GM23338 (cell line): ENCODE measurements around the gene GRID2IP. TPM values are rescaled to one million over a fixed set of nuclear protein-coding genes. Genes with fewer than 3 reads are reported as not detected.

Experiments used
- ATAC-seq: fragments of 200-7000 bp; cut with Tn5 transposase; 3 replicates; pipeline ENCODE4 v1.9.1; 2020
- DNase-seq: peaks from one replicate; pipeline ENCODE4 v3.0.0-alpha.2; 2015; ENCODE audit warnings: low spot score
- H2AFZ ChIP-seq: fragments of 200-600 bp; sonication (generic); 2 replicates; pipeline ENCODE4 v1.8.0; 2016; ENCODE audit warnings: antibody characterized with exemption, mild to moderate bottlenecking, moderate library complexity
- H3F3A ChIP-seq: fragments of 200-600 bp; sonication (generic); replicated peaks from 2 replicates; pipeline ENCODE4 v1.8.0; 2017; ENCODE audit warnings: antibody characterized with exemption, mixed run types, low read depth
- H3K27ac ChIP-seq: fragments of 200-600 bp; sonication (generic); 2 replicates; pipeline ENCODE4 v1.6.1; 2016; ENCODE audit warnings: low read depth
- H3K27me3 ChIP-seq: fragments of 200-600 bp; sonication (generic); 2 replicates; pipeline ENCODE4 v1.8.0; 2016; ENCODE audit warnings: mild to moderate bottlenecking, mixed run types, moderate library complexity; ENCODE audit not compliant: insufficient read depth
- H3K36me3 ChIP-seq: fragments of 200-600 bp; sonication (generic); 2 replicates; pipeline ENCODE4 v1.8.0; 2016; ENCODE audit warnings: mild to moderate bottlenecking; ENCODE audit not compliant: insufficient read depth
- H3K4me1 ChIP-seq: fragments of 200-600 bp; sonication (generic); 2 replicates; pipeline ENCODE4 v1.8.0; 2016; ENCODE audit warnings: mild to moderate bottlenecking, moderate library complexity; ENCODE audit not compliant: insufficient read depth
- H3K4me2 ChIP-seq: fragments of 200-600 bp; sonication (generic); 2 replicates; pipeline ENCODE4 v1.7.1; 2017; ENCODE audit warnings: mixed run types
- H3K4me3 ChIP-seq: fragments of 200-600 bp; sonication (generic); 2 replicates; pipeline ENCODE4 v1.6.1; 2016; ENCODE audit warnings: mixed run types
- H3K79me2 ChIP-seq: fragments of 200-600 bp; sonication (generic); replicated peaks from 2 replicates; pipeline ENCODE4 v1.8.0; 2017; ENCODE audit warnings: mild to moderate bottlenecking; ENCODE audit not compliant: insufficient read depth
- H3K9me2 ChIP-seq: fragments of 200-600 bp; sonication (generic); 2 replicates; pipeline ENCODE4 v1.8.0; 2017; ENCODE audit not compliant: insufficient read depth
- H4K20me1 ChIP-seq: fragments of 200-600 bp; sonication (generic); replicated peaks from 2 replicates; pipeline ENCODE4 v1.8.0; 2017; ENCODE audit warnings: mild to moderate bottlenecking; ENCODE audit not compliant: insufficient read depth
- H3K27ac Mint-ChIP-seq: 2 replicates; pipeline ENCODE4 v1.8.0; 2020; ENCODE audit warnings: inconsistent platforms, mild to moderate bottlenecking, moderate library complexity, mixed read lengths
- H3K27me3 Mint-ChIP-seq: 3 replicates; pipeline ENCODE4 v1.8.0; 2022; ENCODE audit warnings: low read depth, mild to moderate bottlenecking, moderate library complexity, mixed read lengths, inconsistent platforms; ENCODE audit not compliant: insufficient read depth, poor library complexity
- H3K36me3 Mint-ChIP-seq: 3 replicates; pipeline ENCODE4 v1.8.0; 2021; ENCODE audit warnings: low read depth, mild to moderate bottlenecking, inconsistent platforms, moderate library complexity, mixed read lengths
- H3K4me1 Mint-ChIP-seq: 3 replicates; pipeline ENCODE4 v1.8.0; 2020; ENCODE audit warnings: mild to moderate bottlenecking, inconsistent platforms, mixed read lengths
- H3K4me3 Mint-ChIP-seq: 3 replicates; pipeline ENCODE4 v1.8.0; 2021; ENCODE audit warnings: moderate library complexity, mild to moderate bottlenecking, inconsistent platforms, mixed read lengths
- H3K9me3 Mint-ChIP-seq: 3 replicates; pipeline ENCODE4 v1.8.0; 2020; ENCODE audit warnings: moderate library complexity, mild to moderate bottlenecking, inconsistent platforms, mixed read lengths
- CREB1 ChIP-seq: fragments of 250-450 bp; sonication (Bioruptor Pico); IDR thresholded peaks from 2 replicates; pipeline ENCODE4 v1.5.0; 2020; ENCODE audit warnings: low read depth, mild to moderate bottlenecking, moderate library complexity
- CTCF ChIP-seq, 2 experiments: fragments of 200-600 bp in 1 of 2; sonication (generic) in 1 of 2; conservative IDR thresholded peaks; 2 replicates each; pipeline versions ENCODE4 v1.5.1 to v1.6.1; 2016 to 2017; ENCODE audit warnings: antibody characterized with exemption in 2 of 2, low read depth in 2 of 2, mild to moderate bottlenecking in 2 of 2, moderate library complexity in 1 of 2
- ETS1 ChIP-seq: IDR thresholded peaks from 2 replicates; pipeline ENCODE4 v1.6.1; 2016; ENCODE audit warnings: antibody characterized with exemption
- EZH2 ChIP-seq: fragments of 200-600 bp; sonication (generic); IDR thresholded peaks from one replicate; pipeline ENCODE4 v1.8.0; 2017; ENCODE audit warnings: antibody characterized with exemption, mild to moderate bottlenecking, low read depth; ENCODE audit not compliant: unreplicated experiment
- EZH2phosphoT487 ChIP-seq: fragments of 200-600 bp; sonication (generic); IDR thresholded peaks from one replicate; pipeline ENCODE4 v1.8.1; 2018; ENCODE audit warnings: antibody characterized with exemption; ENCODE audit not compliant: unreplicated experiment
- JUNB ChIP-seq: IDR thresholded peaks from one replicate; pipeline ENCODE4 v1.6.1; 2016; ENCODE audit warnings: antibody characterized with exemption; ENCODE audit not compliant: unreplicated experiment
- NANOG ChIP-seq: IDR thresholded peaks from 2 replicates; pipeline ENCODE4 v1.6.1; 2016; ENCODE audit warnings: antibody characterized with exemption, borderline replicate concordance
- POLR2AphosphoS5 ChIP-seq: IDR thresholded peaks from 2 replicates; pipeline ENCODE4 v1.6.1; 2016; ENCODE audit warnings: antibody characterized with exemption, low read depth
- REST ChIP-seq: IDR thresholded peaks from one replicate; pipeline ENCODE4 v1.6.1; 2018; ENCODE audit warnings: antibody characterized with exemption; ENCODE audit not compliant: unreplicated experiment
- STAT1 ChIP-seq: IDR thresholded peaks from one replicate; pipeline ENCODE4 v1.6.1; 2016; ENCODE audit warnings: antibody characterized with exemption; ENCODE audit not compliant: unreplicated experiment
- ZNF331 ChIP-seq: fragments of 250-450 bp; sonication (Bioruptor Pico); IDR thresholded peaks from 2 replicates; pipeline ENCODE4 v1.5.0; 2020; ENCODE audit warnings: low read depth, mild to moderate bottlenecking, moderate library complexity
- polyA plus RNA-seq: library from polyadenylated mRNA; unstranded; fragments of >200 nt; fragmentation: Nextera tagmentation; extraction: Ambion mirVana; gene quantifications from 2 replicates; pipeline ENCODE4 v1.2.1, GENCODE V29; 2016
- total RNA-seq: library from RNA; depleted of rRNA; stranded (reverse); fragments of >200 nt; shearing (Covaris generic); gene quantifications from 2 replicates; pipeline ENCODE4 v1.2.3, GENCODE V29; 2014

The GRID2IP gene
- total and polyA plus RNA-seq, 2 experiments from 2014 or later = 0.73 to 1.5 TPM

- Histone ChIP-seq H3K9me2 (no peaks in the 10 kb centered on the region), H3K27ac (no peak overlapping the region), H2AFZ (no peak overlapping the region), H3K4me3 (no peak overlapping the region), H3K4me1 (no peaks in the 10 kb centered on the region), H3F3A (no peaks in the 10 kb centered on the region), H3K36me3 (no peaks in the 10 kb centered on the region), H4K20me1 (no peaks in the 10 kb centered on the region), H3K27me3 (no peaks in the 10 kb centered on the region), H3K79me2 (no peaks in the 10 kb centered on the region), H3K4me2 (no peak overlapping the region)
- Mint-ChIP-seq H3K36me3 (no peaks in the 10 kb centered on the region), H3K4me1 (no peaks in the 10 kb centered on the region; the same call in 2 of the 3 replicates), H3K27me3 (peaks cover 9% of the 10 kb centered on the region), H3K27ac (no peak overlapping the region), H3K4me3 (no peak overlapping the region), H3K9me3 (no peaks in the 10 kb centered on the region)
- ATAC-seq = no peak
- no peak for DNase-seq
- TF ChIP-seq CTCF (conservative IDR thresholded peaks at IDR 0.05; ENCODE audit: low read depth in 2 of 2) = no peak
- no peak for TF ChIP-seq EZH2
- no peak for TF ChIP-seq NANOG
- no peak for TF ChIP-seq JUNB
- TF ChIP-seq POLR2AphosphoS5 = no peak
- no peak for TF ChIP-seq STAT1
- TF ChIP-seq EZH2phosphoT487 = no peak
- no peak for TF ChIP-seq ETS1
- no peak for TF ChIP-seq REST
- TF ChIP-seq CREB1 (CRISPR knock-in tag) = no peak
- no peak for TF ChIP-seq ZNF331 (CRISPR knock-in tag)
Observed at GRCh38 chr7:6565655-6566054, 14.4 kb upstream of the GRID2IP start.
